Measurements from ENCODE around the gene THEM4. TPM values are rescaled to one million over a fixed set of nuclear protein-coding genes. Genes with fewer than 3 reads are reported as not detected.
"Not testable (repeated sequence)": the region's sequence is repeated elsewhere in the genome, so short reads cannot be mapped to it uniquely, and the experiment has no call there.

Gene THEM4
- total RNA-seq, 1 experiment from 2014 or later = 12.2 TPM

DNA sequence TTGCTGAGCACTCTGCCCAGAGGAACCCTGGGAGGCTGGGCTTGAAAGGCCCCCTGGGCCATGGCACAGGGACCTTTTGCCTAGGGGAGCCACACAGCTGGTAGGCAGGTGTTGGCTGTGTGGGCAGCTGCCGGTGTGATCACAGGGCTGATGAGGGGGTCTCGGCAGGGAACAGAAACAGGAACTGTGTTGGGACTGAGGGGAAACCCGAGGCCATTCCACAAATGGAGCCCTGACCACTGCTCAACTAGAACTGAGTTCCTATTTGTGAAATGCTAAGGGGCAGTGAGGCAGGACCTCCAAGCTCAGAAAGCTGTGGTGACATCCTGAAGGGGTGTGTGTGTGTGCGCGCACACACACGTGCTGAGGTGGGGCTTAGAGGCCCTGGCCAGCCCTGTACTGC, 49.4 kb downstream of the THEM4 start:
- no peak for DNase-seq (ENCODE audit: low spot score)

- DNase-seq (ENCODE audit: low spot score) = no peak
These were observed 50.2 kb downstream of the THEM4 start for GRCh38 chr1:151858886-151859665.

DNA sequence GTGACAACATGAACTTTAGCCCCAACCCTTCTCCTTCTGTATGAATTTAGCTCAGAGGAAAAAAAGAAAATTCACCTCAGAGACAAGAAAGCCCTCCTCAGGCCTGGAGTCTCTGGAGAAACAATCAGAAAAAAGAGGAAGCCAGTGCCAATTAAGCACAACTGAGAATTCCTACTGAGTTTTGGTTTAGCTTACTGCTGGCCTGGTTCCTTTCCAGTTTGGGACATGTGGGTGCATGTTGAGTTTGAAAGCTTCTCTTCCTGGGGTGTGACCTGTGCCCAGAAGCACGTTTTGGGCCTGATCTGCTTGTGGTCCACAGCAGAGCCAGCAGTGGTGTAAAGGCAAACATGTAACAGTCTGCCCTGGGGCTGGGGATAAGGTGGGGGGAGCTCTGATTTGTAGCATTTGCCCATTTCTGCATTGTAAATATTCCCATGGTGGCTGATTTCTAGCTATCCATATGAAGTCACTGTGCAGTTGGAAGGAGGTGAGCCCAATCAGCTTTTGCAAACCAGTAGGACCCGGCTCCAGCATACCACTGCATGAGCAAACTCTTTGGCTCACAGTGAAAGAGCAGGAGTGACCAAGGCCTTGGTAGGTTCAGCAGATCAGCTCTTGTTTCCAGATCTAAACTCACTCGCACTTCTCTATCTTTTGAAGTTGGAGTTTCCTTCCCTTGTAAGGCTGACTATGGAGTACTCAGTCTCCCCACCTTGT, 51.1 kb downstream of the THEM4 start:
- no peak for DNase-seq (ENCODE audit: low spot score)

DNA sequence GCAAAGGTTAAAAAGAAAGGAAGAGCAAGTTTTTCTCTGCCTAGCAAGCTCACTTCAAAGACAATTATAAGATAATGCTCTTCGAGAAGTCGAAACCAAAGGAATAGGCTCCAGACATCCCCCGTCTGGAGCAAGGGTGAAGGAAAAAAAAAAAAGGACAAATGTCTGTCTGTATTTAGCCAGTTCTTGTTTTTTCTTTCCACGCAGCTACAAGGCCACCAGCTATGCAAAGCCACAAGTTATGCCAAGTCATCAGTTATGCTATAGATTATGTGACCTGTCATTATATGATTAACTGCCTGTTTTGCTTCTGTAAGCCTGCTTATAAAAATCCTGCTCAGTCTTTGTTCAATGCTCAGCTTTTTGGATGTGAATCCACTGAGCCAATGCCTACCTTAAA, 53.4 kb downstream of the THEM4 start:
- no peak for DNase-seq (ENCODE audit: low spot score)

GRCh38 chr1:151855516-151855915, 53.8 kb downstream of the THEM4 start:
- DNase-seq (ENCODE audit: low spot score) = not testable (repeated sequence)

GRCh38 chr1:151854658-151855057, 54.7 kb downstream of the THEM4 start:
- no peak for DNase-seq (ENCODE audit: low spot score)

GRCh38 chr1:151853411-151853943, 55.8 kb downstream of the THEM4 start, which contains the start of gene THEM5:
THEM5 (minus strand) TSS chr1:151853712; CDS start chr1:151853565, 147 bp downstream.
- no peak for DNase-seq (ENCODE audit: low spot score)

GRCh38 chr1:151852733-151853132, 56.6 kb downstream of the THEM4 start:
- no peak for DNase-seq (ENCODE audit: low spot score)

GRCh38 chr1:151851886-151852285, 57.4 kb downstream of the THEM4 start:
- DNase-seq (ENCODE audit: low spot score) = no peak

DNA sequence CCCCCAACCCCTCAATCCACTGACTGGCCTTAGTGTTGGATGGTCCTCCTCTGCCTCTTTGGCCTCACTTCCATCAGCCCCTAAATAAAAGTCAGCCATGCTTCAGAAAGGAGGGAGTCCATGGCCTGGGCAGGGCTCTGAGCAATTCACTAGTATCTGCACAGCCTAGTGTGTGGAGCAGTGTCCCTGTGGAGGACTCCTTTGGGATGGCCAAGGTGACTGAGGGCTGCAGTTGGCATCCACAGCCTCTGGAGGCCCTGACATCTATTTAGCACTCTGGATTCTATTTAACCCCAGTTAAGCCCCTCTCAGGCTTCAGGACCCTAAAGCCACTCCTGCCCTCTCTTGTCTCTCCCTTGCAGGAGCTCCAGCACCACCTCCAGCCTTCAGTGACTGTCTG, 59.4 kb downstream of the THEM4 start:
- DNase-seq (ENCODE audit: low spot score) = no peak

GRCh38 chr1:151849126-151849525, 60.2 kb downstream of the THEM4 start:
- no peak for DNase-seq (ENCODE audit: low spot score)

DNA sequence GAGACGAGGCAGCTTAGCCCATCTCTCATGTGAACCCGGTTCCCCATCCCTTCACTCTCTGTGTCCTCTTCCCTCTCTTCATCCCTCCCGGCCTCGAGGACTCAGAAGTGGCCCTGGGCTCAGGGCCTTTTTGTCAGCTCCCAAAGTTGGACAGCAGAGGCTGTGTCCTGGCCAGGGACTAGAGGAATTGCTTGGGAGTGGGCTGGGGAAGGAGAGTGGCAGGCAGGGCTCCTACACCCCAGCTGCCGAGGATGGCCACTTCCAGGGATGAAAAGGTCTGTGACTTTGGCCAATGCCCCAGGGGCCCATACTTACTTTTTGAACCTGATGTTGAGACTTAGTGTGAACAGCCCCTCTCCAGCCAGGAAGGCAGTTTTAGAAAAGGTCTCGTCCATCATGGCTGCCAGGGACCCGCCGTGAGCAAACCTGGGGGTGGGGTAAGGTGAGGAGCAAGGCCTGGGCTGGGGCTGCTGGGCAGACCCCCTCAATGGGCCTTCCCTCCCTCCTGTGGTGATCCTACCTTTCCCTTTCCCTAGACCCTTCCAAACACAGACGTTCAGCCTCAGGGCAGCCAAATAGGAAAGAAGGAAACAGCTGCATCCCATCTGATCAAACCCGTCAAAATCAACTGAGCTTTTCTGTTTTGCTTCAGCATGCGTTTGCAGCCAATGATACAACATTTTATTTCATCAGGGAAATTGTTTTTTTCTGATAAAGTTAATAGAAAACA, 61.3 kb downstream of the THEM4 start:
- no peak for DNase-seq (ENCODE audit: low spot score)

DNA sequence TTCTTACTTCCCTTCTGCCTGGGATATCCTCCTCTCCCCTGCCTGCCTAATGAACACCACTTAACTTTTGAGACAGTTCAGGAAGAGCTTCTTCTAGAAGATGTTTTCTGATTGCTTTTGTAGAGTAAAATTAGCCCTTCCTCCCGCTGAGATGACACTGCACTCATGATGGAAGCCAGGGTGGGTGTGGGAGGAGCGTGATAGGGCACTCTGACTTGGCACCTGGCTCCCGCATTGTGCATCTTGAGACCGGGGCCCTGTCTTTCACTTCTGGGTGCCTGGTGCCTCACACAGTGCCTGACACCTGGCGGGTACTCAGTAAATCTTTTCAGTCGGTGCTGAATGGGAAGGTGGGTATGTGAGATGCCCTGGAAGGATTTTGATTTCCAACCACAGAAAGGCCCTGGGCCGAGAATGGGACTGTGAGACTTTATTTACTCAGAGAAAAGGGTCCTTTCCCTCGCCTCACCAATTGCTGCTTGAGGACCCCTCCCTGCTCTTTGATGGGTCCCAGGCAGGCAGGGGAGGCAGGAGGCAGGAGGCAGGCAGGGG, 62.5 kb downstream of the THEM4 start:
- DNase-seq (ENCODE audit: low spot score) = no peak

GRCh38 chr1:151846062-151846568, 63.2 kb downstream of the THEM4 start:
- DNase-seq (ENCODE audit: low spot score) = no peak

DNA sequence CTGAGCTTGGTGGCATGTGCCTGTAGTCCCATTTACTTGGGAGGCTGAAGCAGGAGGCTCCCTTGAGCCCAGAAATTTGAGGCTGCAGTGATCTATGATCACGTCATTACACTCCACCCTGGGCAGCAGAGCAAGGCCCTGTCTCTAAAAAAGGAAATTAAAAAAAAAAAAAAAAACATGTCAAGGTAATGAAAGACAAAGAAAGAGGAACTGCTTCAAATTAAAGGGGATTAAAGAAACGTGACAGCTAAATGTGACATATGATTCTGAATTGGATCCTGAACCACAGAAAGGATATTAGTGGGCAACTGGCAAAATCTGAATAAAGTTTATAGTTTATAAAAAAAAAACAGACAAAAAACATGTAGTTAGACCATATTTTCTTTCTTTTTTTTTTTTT, 65.9 kb downstream of the THEM4 start:
- DNase-seq (ENCODE audit: low spot score) = no peak

DNA sequence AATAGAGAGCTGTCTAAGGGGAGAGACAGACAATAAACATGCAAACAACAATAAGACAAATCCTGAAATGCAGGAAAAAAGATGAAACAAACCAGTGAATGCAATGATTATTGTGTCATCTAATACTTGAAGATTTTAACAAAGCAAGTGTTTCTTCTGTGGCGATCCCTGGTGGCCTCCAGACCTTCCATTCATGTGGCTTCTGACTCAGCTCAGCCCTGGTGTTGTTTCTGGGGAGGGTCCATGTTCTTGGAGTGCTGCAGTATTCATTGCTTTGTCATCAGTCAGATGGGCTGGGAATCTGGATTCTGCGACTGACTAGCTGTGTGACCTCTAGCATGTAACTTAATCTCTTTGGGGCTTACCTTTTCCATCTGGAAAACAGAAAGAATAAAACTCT, 68.2 kb downstream of the THEM4 start:
- DNase-seq (ENCODE audit: low spot score) = no peak

GRCh38 chr1:151840421-151840820, 68.9 kb downstream of the THEM4 start:
- no peak for DNase-seq (ENCODE audit: low spot score)

DNA sequence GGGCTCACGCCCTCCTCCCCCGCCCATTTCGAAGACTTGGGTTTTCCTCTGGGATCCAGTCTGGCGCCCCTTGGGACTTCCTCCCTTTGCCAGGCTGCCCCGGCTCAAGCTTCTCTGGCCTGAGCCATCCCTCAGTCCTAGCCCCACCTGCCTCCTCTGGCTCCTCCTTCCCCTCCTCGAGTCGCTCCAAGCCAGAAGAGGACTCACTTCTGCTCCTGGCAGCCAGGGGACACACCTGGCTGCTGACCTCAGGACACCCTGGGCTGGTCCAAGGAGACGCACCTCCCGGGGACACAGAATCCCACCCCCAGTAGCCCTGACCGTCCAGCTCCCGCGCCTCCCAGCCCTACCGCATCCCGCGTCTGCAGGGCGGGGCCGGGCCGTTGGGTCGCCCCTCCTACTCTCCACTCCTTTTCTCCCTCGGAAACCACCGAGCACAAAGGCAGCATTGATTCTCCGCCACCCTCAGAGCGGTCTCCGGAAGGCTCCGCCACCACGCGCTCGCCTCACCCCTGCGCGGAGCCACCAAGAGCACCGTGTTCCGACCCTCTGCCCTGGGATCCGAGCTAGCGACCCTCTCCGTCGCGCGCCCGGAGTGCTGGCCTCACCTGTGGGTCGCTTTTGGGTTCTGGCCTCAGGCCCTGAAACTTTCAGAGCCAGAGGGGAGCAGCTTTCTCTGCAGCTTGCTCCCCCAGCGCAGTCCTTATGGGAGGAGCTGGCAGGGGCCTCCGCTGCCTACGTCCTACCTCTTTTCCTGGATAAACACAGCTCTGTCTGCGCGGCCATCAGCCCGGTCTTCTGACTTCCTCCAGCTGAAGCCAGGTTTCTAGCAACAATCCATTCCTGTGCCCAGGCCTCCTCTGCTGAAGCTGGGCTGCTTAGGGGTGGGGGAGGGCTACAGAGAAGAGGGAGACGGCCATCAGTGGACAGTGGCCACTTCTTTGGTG, 69.6 kb downstream of the THEM4 start, which contains the start of gene C2CD4D:
Gene C2CD4D (minus strand): TSS at position 364 of the 947 bp plus-strand sequence. CDS start 831 bp downstream, outside the sequence.
- DNase-seq (ENCODE audit: low spot score) = peak; percentile 96

DNA sequence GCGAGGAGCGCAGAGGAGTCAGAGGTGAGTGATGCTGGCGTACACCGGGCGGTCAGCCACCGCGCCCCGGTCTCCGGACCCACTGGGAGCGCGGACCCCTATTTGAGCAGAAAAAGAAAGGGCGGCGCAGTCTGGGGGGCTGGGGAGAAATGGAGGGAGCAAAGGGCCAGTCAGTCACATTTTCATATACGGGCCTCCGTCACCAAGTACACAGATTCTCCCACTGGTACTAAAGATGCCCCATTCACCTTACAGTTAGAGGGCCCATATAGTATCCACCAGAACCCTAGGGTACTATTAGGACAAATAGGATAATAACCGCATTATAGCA, 70.3 kb downstream of the THEM4 start:
- no peak for DNase-seq (ENCODE audit: low spot score)
